Measurements from ENCODE around the gene SDF4.
"Not testable (repeated sequence)": the region's sequence is repeated elsewhere in the genome, so short reads cannot be mapped to it uniquely, and the experiment has no call there.

Gene SDF4

DNA sequence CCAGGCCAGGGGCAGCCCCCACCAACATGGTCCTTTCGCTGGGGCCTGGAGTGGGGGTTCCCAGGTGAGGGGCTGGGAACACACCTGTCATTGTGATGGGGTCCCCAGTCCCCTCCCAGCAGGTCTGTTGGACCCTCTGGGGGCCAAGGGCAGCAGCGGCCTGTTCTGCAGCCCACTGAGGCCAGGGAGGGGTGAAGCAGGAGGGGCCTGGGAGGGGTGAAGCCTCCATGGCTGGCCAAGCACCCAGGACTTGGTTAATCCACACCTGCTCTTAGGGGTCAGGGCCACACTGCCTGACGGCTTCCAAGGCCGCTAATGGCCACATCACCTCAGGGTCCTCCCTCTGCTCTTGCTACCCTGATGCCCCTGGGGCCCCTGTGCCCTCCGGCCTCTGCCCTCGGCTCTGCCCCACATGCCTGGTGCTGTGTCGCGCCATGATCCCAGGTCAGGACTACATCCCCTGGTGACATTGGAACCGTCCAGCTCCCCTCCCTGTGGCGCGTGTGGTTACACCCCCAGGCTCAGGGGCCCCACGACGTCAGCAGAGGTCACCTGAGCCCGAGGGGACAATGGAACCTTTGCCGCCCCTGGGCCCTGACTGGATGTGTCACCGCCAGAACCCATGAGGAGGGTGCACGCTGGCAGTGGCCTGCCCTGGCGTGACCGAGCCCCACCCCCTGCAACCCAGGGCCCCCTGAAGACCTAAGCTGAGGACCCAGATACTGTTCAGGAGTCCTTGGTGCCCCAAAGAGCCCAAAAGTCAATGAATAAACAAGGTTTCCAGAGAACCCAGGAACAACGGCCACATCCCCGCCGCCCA, 32.5 kb downstream of the SDF4 start:
- no peak for DNase-seq (ENCODE audit: low read depth)

DNA sequence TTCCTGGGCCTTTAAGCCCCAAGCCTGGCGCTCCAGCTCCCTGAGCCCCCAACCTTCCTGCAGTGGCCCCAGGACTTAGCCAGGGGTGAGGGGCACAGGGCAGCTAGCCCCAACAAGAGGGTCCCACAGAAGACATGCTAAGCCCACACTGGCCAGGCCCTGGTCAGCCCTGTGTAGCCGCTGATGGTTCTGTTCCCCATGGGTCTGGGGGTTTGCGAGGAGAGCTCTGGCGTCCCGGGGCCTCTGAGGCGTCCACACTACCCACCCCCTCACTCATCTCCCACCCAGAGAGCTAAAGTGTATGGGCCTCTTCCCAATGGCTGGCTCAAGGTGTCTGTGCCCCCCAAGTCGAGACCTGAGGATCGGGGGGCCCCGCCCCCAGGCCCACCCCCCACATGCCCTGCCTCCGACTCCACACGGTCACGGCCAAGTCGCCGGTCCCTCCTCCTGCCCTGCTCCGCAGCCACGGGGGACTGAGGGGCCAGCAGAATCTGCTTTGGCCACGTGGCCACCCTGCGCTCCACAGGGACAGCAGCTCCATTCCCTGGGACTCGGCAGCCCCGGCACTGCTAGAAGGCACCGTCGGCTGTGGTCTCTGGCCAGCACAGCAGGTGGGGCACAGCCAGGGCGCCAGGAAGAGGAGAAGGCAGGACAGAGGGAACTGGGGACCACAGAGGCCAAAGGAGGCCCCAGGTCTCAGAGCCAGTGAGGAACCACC, 33.2 kb downstream of the SDF4 start:
- DNase-seq (ENCODE audit: low read depth) = no peak

DNA sequence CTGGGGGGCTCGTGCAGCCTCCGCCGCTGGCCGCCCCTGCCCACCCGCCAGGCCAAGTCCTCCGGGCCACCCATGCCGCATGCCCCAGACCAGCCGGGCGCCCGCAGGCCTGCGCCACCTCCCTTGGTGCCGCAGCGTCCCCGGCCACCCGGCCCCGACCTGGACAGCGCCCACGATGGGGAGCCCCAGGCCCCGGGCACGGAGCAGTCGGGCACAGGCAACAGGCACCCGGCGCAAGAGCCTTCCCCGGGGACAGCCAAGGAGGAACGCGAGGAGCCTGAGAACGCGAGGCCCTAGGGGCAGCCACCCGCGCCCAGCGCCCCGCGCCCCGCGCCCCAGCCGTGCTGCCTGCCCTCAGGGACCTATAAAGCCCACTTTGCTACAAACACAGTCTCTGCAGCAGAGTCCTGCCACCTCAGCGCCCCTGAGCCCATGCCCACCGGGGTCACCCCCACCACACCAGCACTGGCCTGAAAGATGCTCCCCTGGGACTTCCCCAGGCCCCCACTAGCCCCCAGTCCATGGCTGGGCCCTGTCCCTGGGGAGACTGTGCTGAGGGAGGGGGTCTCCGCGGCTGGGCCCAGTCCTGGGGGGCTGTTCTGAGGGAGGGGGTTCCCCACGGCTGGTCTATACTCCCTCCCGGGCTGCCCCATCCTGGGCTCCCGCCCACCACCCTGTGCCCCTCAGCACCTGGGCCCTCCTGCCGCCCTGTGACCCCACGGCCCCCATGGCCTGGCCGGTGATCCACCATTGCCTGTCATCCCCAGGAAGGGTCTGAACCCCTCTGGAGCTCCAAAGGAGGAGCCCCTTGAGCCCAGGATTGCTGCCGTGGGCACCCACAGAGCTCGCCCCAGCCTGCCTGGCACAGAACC, 34.0 kb downstream of the SDF4 start:
- DNase-seq (ENCODE audit: low read depth) = no peak

DNA sequence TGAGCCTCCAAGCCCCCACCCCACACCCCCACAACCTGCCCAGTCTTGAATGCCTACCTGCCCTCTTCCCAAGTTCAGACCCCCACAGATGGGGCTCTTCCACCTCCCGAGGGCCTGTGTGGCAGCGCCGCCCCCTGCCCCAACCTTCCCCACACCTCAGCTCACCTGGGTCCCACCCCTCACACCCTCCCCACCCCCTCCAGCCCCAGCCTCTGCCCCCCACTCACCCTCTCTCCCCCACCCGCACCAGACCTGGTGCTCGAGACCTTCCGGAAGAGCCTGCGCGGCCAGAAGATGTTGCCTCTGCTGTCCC, 34.7 kb downstream of the SDF4 start:
- DNase-seq (ENCODE audit: low read depth) = no peak

DNA sequence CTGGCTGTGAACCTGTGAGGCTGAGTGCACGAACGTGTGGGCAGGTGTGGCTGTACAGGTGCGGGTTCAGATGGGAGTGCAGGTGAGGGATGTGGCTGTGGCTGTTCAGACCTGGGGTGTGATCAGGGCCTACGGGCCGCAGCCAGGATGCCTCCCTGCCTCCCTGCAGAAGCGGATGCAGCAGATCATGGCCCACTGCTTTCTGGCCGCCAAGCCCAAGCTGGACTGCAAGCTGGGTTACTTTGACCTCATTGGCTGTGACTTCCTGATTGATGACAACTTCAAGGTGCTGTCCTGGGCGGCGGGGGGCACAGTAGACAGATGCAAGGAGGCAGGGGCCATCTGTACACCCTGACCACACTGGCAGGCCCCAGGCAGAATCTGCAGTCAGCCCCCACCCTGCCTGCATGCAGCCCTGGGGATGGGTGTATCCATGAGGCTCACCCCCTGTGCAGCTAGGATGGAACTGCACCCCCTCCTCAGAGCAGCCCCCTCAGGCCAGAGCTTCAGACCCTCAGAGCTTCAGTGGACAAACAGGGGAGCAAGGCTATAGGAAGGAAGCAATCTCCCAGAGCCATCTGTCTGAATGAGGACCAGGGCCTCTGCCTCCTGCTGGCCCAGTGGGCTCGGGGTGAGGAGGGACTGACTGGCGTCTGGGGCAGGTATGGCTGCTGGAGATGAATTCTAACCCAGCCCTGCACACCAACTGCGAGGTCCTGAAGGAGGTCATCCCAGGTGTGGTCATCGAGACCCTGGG, 35.2 kb downstream of the SDF4 start:
- no peak for DNase-seq (ENCODE audit: low read depth)

DNA sequence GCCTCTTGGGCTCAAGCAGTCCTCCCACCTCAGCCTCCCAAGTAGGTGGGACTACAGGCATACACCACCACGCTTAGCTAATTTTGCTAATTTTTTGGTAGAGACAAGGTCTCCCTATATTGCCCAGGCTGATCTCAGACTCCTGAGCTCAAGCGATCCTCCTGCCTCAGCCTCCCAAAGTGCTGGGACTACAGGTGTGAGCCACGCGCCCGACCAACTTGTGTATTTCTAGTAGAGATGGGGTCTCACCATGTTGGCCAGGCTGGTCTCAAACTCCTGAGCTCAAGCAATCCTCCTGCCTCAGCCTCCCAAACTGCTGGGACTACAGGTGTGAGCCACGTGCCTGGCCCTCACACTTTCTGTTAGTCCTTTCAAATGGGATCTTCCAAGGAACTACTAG, 36.1 kb downstream of the SDF4 start:
- DNase-seq (ENCODE audit: low read depth) = not testable (repeated sequence)

DNA sequence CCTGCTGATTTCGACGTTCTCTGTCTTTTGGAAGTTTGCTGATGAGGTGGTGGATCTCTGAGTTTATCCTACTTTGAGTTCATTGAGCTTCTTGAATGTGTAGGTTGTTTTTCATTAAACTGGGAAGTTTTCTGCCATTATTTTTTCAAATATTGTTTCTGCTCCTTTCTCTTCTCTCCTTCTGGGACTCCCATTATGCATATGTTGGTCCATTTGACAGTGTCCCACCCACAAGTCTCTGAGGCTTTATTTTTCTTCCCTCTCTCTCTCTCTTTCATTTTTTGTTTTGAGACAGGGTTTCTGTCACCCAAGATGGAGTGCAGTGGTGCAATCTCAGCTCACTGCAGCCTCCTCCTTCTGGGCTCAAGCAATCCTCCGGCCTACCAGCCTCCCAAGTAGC, 37.1 kb downstream of the SDF4 start:
- no peak for DNase-seq (ENCODE audit: low read depth)

DNA sequence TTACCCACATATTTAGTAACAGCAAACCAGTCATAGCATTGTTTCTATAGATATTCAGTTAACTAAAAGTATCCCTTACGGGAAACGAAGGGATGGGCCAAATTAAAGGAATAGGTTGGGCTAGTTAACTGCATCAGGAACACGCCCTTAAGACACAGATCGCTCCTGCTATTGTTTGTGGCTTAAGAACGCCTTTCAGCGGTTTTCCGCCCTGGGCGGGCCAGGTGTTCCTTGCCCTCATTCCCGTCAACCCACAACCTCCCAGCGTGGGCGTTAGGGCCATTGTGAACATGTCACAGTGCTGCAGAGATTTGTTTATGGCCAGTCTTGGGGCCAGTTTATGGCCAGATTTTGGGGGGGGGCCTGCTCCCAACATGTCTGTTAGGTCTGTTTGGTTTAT, 40.1 kb downstream of the SDF4 start:
- no peak for DNase-seq (ENCODE audit: low read depth)

DNA sequence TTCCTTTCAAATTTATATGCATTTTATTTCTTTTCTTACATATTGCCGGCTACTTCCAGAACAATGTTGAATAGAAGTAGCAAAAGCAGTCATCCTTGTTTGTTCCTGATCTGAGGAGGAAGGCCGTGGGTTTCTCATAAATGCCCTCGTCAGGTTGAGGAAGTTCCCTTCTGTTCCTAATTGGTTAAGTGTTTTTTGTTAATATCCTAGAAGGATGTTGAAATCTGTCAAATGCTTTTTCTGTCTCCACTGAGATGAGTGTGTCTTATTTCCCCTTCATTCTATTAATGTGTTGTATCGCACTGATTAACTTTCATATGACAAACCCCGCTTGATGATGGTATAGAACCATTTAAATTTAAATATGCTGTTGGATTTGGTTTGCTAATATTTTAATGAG, 42.7 kb downstream of the SDF4 start:
- no peak for DNase-seq (ENCODE audit: low read depth)

DNA sequence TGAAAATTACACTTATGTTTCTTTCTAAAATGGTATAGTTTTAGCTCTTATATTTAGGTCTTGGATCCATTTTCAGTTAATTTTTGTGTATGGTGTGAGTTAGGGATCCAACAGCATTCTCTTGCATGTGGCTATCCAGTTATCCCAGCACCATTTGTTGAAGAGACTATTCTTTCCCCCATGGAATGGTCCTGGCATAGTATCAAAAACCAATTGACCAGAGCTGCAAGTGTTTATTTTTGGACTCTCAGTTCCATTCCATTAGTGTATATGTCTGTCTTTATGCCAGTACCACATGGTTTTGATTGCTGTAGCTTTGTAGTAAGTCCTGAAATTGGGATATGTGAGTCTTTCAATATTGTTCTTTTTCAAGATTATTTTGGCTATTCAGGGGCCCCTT, 43.9 kb downstream of the SDF4 start:
- DNase-seq (ENCODE audit: low read depth) = no peak

DNA sequence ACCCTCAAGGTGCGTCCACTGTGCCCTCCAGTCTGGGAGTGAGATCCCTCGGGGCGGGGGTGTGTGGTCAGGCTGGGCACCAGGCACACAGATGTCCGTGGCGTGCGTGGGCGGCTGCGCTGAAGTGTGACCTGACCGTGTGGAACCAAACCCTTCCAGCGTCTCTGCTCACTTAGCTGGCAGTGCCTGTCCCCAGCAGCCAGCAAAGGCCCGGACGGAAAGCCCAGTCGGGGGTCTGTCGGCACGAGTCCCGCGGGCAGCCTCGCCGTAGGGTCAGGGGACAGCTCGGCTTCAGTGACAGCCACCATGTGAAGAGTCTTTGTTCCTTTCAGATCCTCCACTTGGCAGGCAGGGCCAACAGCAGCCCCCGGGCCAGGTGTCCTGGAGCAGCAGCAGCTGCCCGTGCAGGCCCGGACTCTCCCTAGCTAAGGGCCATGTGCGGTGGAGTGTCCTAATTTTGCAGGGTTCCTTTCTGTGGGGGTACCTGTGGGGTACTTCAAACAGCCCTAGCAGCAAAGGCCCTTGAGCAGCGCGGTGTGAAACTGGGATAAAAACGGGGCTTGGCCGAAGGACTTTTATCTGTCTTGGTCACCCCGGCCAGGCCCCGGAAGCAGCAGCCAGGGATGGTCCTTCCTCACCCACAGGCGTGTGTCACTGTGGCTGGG, 46.6 kb downstream of the SDF4 start:
- no peak for DNase-seq (ENCODE audit: low read depth)

DNA sequence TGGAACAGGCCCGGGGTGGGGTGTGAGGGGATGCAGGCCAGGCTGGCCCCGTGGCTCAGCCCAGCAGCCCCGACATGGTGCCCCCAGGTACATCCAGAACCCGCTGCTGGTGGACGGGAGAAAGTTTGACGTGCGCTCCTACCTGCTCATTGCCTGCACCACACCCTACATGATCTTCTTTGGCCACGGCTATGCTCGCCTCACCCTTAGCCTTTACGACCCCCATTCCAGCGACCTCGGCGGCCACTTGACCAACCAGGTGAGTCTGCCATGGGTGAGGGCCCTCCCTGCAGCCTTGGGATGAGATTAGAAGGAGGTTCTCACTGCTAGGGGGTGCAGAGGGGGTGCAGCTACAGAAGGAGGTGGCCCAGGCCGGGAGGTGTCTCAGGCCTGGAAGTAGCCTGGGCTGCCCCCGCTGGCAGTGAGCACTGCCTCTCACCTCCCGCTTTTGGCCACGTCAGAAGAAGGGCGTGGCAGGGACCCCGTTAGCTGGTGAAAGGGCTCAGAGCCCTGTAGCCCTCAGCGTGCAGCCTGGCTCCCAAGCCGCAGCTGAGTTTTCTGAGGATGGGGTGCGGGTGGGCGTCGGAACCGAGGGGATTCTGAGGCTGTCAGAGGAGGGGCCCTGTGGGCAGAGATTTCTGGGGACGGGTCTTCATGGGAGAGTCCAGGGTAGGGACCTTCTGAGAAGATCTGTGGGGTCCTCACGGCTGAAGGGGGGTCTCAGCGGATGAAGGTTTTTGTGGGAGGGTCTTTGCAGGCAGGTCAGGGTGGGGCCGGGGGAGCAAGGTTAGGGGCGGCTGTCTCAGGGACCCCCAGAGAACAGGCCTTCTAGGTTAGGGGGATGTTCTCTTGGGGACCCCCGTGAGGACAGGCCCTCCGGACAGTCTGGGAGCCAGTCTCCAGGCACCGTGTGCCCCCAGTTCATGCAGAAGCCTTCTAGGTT, 47.7 kb downstream of the SDF4 start:
- DNase-seq (ENCODE audit: low read depth) = no peak

DNA sequence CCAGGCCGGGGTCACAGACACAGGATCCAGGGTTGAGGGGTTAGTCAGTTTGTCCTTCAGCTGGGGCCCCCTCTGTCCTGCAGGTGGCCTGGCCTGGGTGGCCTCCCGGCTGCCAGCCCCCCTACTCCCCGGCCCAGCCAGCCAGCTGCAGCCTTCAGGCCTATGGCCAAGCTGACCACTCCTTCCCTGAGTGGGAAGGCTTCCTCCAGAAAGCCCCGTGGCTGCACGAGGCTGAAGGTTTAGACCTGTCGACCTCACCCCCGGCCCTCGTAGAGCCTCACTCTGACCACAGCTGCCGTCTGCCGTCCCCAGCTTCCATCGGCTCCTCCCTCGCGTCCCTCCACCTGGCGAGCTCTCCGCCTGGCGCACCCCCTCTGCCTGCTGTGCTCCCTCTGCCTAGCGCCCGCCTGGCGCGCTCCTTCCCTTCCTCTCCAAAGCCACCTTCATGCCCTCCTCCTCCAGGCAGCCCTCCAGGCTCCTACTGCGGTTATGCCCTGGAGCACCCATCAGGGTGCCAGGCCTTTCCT, 48.5 kb downstream of the SDF4 start:
- no peak for DNase-seq (ENCODE audit: low read depth)

DNA sequence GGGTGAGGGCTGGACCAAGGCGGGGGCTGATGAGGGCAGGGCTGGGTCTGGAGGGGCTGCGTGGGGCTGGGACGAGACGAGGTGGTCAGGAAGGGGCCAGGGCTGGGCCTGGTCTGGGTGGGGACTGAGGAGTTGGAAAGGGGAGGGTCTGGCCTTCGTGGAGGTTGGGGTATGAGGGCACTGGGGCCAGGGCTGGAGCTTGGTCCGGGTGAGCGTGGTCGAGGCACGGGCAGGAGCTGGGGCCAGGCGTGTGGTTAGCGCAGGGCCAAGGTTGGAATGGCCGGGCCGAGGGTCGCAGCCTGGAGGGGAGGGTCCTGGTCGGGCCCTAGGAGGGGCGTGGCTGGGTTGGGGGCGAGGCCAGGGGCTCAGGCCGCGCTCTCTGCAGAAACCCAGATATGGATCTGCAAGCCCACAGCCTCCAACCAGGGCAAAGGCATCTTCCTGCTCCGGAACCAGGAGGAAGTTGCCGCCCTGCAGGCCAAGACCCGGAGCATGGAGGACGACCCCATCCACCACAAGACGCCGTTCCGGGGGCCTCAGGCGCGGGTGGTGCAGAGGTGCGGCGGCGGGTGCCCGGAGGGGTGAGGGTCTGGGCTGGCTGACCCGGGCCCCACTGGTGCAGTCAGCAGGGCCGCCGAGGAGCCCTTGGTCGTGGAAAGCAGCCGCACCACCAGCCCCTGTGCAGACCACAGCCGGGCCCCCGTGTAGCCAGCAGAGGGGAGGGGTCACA, 49.1 kb downstream of the SDF4 start:
- DNase-seq (ENCODE audit: low read depth) = no peak

DNA sequence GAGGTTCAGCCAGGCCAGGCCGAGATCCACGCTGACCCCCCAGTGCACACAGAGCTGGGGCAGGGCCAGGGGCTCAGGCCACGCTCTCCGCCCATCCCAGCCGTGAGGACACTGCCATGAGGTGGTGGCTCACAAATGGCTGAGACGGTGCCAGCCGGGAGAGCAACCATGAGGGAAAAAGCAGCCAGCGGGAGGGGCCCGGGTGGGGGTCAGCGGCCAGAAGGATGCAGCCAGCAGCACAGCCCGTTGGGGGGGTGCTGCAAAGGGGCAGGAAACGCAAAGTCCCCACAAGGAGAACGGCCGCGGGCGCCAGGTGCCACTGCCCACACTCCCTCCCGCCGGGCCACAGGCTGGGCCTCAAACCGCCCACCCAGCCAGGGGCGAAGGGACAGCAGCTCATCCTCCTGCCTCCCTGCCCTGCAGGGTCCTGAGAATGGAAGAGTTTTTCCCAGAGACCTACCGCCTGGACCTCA, 49.8 kb downstream of the SDF4 start:
- no peak for DNase-seq (ENCODE audit: low read depth)

DNA sequence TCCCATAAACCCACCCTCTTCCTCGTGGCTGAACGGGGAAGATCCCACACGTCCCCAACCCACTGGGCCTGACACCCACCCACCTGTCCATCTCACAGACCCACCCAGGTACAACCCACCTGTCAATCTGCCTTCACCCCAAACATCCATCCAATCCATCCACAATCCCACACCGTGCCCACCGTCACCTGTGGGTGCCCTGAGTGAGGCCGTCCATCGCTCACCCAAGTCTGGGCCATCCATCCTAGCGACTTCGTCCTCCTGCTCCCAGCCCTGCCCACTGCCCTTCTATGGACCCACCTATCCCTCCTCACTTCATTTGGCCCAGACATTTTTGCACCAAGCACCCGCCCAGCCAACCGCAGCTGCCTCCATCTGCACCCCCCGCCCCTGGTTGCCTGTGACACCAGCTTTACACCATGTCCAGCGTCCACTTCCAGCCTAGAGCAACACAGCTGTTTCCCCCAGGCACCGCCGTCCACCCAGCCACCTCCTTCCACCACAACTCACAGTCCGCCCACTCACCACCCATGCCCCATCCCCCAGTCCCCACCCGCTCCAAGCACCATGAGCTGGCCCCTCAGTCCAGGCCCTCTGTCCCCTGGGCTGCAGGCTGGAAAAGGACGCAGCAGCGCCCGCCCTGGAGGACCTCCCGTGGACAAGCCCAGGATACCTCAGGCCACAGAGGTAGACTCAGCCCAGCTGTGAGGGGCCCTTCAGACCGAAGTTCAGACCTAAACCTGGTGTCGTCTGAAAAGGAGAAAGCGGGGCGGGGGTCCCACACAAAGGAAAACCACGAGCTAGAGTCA, 50.5 kb downstream of the SDF4 start:
- no peak for DNase-seq (ENCODE audit: low read depth)

DNA sequence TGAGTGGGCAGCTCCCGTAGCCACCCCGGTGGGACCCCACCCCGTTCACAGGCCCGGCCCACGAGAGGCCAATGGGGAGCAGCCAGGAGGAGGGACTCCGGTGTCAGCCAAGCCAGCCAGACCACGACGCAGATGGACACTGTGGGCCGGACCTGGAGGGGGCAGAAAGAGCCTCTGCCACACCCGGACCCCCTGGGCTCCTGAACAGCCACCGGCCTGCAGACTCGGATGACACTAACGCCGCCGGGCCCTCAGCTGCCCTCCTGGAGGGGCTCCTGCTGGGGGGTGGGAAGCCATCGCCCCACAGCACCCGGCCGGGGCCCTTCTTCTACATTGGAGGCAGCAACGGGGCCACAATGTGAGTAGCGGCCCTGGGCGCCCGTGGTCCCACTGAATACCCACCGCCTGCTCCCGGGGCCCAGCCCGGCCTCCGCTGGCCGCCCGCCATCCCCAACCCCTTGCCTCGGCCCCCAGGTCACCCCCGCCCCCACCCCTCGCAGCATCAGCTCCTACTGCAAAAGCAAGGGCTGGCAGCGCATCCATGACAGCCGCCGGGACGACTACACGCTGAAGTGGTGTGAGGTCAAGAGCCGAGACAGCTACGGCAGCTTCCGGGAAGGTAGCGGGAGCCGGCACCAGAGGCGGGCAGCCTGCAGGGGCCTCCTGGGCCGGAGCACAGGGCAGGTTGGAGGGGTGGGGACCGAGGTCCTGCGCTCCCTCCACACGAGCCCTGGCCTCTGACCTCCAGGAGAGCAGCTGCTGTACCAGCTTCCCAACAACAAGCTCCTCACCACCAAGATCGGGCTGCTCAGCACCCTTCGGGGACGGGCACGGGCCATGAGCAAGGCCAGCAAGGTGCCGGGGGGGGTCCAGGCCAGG, 51.6 kb downstream of the SDF4 start:
- DNase-seq (ENCODE audit: low read depth) = no peak

All from stimulated activated CD8-positive, alpha-beta memory T cell treated with anti-CD3 and anti-CD28 coated beads, Interleukin-12 subunit alpha, Interleukin-12 subunit beta, amount 100 ng/mL, for 4 hours (primary cell).